Measurements from ENCODE around the gene SLC2A6.

The SLC2A6 gene

DNA sequence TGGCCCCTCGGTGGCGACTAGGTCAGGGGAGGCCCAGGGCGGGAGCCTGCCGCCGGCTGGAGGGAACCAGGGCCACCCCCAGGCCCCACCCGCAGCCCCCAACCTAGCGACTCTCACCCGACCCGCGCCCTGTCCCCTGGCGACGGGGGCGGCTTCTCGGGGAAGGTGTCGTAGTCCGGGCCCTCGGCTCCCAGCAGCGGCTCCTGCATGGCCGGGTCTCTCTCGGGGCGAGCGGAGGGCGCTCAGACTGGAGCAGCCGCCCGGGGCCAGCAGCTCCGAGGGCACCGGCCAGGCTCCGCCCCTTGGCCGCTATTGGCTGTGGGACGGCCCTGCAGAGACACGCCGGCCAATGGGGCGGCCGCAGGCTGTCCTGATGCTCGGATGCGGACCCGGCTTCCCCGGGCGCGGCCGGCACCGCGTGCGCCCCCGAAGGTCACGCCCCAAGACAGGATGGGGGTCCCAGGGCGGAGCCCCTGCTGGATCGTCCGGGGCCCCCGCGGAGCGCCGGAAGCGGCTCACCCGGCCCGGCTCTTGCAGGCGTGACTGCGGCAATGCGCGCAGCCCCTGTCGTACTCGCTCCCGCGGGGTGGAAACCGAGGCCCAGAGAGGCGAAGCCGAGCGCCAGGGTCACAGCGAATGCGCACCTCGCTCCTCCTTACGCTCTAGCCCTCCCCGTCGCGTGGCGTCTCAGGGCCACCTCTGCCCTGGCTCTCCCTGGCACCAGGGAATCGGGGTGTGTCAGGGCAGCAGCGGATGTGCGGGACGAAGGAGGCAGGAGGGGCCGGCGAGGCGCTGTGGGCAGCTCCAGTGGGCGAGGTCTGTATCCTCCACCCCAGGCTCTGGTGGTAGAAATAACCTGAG is at the start of gene SLC2A6:
Gene SLC2A6, minus strand, starts transcription at position 249 of the 861 bp plus-strand sequence. Its CDS starts 40 bp downstream, at position 209.
- DNase-seq: peak; percentile 91

- no peak for DNase-seq
These were observed 49.3 kb upstream of the SLC2A6 start for GRCh38 chr9:133528001-133528875.

GRCh38 chr9:133527444-133527920 is 48.6 kb upstream of the SLC2A6 start:
- no peak for DNase-seq

GRCh38 chr9:133526721-133527321 is 47.9 kb upstream of the SLC2A6 start:
- peak; percentile 29 for DNase-seq

DNA sequence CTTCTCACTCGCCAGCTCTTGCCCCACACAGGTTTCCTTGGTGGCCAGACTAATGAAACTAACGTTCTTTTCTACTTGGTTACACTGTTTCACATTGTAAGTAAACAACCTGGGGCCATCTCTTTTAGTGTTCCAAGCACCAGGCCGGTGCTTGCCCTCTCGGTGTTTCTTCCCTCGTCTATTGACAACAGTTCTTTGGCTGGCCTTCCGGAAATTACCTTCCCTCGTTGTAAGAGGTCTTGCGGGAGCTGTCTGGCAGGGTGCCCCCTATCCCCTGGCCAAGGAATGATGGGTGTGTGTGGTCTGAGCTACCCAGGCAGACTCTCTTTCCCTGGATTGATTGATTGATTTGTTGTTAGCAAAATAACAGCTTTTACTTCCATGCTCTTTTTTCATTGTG is 46.8 kb upstream of the SLC2A6 start:
- DNase-seq: no peak

DNA sequence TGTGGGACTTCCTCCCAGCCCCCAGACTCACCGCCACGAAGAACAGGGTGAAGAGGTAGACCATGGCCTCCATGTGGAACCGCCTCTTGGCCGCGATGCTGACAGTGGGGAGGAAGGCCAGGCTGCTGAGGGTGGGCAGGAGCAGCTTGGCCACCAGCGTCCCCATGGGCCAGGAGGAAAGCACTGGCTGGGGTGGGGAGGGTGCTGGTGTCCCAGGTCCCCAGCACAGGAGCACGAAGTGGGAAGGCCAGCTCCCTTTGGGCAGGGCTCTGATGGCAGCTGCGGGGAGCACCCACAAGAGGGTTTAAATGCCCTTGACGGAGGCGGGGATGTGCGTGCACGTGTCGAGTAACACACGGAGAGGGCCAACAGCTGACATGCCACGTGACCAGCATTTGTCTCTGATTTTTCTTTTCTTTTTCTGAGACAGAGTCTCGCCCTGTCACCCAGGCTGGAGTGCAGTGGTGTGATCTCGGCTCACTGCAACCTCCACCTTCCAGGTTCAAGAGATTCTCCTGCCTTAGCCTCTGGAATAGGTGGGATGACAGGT is 45.9 kb upstream of the SLC2A6 start, which contains the start of gene MYMK:
Gene MYMK, minus strand, starts transcription at position 281 of the 550 bp plus-strand sequence. Its CDS starts 115 bp downstream, at position 166.
- no peak for DNase-seq

GRCh38 chr9:133524146-133524545 is 45.2 kb upstream of the SLC2A6 start:
- no peak for DNase-seq

DNA sequence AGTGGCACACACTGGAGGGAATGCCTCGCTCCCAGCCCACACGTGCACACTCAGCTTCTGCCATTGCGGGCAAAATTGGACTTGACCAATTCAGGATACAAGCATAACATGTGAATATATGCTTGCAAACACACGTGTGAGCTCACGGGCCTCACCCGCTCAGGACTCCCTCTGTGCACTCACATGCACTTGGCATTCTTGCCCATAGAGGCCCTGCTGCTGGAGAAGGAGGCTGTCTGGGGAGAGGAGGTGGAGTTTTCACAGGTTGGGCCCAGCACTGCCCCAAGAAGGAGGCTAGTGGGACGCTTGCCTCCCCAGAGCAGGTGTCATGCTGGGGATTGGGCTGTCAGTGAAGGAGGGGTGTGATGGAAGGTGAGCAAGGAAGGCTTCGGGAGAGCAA is 44.2 kb upstream of the SLC2A6 start:
- no peak for DNase-seq

DNA sequence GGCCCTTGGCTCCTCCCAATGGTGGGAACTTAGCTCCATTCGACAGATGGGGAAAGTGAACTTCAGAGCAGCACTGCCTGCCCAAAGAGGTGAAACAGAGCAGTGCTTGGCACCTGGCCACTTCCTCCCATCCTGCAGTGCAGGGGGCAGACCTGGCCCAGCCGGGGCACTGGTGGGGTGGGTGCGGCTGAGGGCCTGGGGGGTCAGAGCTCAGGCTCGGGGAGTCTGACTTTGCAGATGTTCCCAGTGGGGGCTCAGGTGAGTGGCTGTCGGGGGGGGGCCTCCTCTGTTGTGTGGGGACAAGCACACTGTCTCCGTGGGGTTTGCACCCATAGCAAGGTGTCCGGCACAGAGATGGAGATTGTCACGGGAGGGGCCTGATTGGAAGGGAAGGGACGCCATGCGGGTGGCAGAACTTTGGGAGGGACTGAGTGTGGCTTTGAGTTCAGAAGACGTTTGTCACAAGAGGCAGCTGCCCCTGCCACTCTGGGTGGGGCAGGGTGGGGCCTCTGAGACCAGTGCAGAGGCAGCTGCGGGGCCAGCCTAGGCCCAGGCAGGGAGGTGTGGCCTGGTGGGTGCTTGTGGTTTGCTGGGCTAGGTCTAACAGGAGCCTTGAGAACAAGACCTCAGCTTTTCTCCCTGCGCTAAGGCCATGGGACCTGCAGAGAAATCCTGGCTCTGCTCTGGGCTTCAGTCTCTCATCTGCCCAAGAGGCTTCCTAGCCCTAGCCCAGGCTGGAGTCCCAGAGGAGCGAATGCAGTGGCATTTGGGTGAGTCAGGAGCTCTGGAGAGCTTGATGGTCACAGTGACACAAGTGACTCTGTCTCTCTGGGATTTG is 43.4 kb upstream of the SLC2A6 start:
- no peak for DNase-seq

- no peak for DNase-seq
These were observed 42.5 kb upstream of the SLC2A6 start for GRCh38 chr9:133521122-133522072.

GRCh38 chr9:133520121-133520835 is 41.4 kb upstream of the SLC2A6 start:
- DNase-seq: no peak

DNA sequence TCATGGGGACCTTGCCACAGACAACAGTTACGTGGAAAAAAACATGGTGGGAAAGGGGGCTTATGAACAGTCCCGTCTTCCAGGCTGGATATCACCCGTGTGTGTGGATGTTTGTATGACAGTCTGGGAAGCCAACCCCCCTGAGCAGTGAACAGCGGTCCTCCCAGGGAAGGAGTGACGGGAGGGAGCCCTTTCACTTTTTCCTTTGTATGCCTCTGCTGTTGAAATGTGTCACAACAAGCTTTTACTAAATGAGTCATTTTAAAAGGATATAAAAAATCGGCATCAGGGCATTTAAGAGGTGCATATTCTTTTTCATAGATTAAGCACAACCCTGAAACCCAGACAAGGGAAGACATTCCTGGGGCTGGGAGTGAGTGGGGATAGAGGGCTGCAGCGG is 40.8 kb upstream of the SLC2A6 start:
- DNase-seq: no peak

GRCh38 chr9:133518706-133519449 is 40.0 kb upstream of the SLC2A6 start:
- no peak for DNase-seq

- peak; percentile 83 for DNase-seq
These were observed 39.3 kb upstream of the SLC2A6 start for GRCh38 chr9:133518200-133518599.

- no peak for DNase-seq
These were observed 38.8 kb upstream of the SLC2A6 start for GRCh38 chr9:133517711-133518110.

DNA sequence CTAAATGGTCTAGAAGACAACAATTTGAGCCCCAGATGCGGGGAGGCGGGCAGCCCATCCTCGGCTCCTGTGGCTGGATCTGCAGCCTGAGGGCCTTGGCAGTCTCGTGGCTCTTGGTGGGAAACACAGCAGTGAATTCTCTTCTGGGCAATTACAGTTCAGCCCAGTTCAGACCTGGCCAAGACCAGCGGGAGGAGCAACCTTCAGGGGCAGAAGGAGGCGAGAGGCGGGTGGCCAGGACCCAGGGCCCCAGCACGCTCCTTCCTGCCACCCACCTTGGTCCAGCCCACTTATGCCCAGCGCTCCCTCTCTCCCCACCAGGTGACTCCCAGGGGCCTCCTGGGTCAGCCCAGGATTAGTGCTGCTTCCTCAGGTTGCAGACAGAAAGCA is 38.1 kb upstream of the SLC2A6 start:
- no peak for DNase-seq

GRCh38 chr9:133516256-133516960 is 37.5 kb upstream of the SLC2A6 start:
- no peak for DNase-seq

GRCh38 chr9:133515615-133516255 is 36.8 kb upstream of the SLC2A6 start:
- DNase-seq: no peak
